Adipose tissue (tissue), 3 donors: ENCODE measurements around the gene ATP2C1. TPM values are rescaled to one million over a fixed set of nuclear protein-coding genes. Genes with fewer than 3 reads are reported as not detected.

Experiments
- polyA plus RNA-seq, 3 donors: library from polyadenylated mRNA; stranded (reverse); fragments of 200-250 nt; gene quantifications; one replicate each; pipeline ENCODE4 v1.2.3, GENCODE V29; 2013
- donor health status: healthy with polysubstance abuse.
- donor health status: Bipolar disorder and iron deficiency.
- donor health status: healthy.

ATP2C1 gene
- polyA plus RNA-seq, 3 donors = 21.5 to 38.9 (median 26.0) TPM

Other genes starting within 250 kb of the ATP2C1 start
- 10 to 100 TPM; 11.0 to 20.9 (median 15.9) TPM for gene PIK3R4, start 147.3 kb upstream of the ATP2C1 start, polyA plus RNA-seq
- gene ASTE1, start 132.7 kb downstream of the ATP2C1 start, polyA plus RNA-seq = 1 to 10 TPM; 2.6 to 2.8 (median 2.7) TPM
- 1 to 10 TPM; 1.8 to 3.3 (median 2.6) TPM for gene NEK11, start 132.8 kb downstream of the ATP2C1 start, polyA plus RNA-seq